Common myeloid progenitor, CD34-positive (primary cell): ENCODE results near the gene ADAMTSL5.
A peak's percentile ranks its signal among the peaks of the same experiment; 100 is the strongest.

Experiments
- CTCF ChIA-PET: fragments of 350-600 bp; sonication (Branson Sonifier 250); formaldehyde crosslinking; loops from one replicate; lab custom pipeline; 2021; ENCODE audit warnings: antibody characterized with exemption; lab: Charles Lee
- POLR2A ChIA-PET: fragments of 350-600 bp; sonication (Branson Sonifier 250); formaldehyde crosslinking; loops from one replicate; lab custom pipeline; 2021; ENCODE audit warnings: antibody characterized with exemption; lab: Charles Lee
- DNase-seq, 3 donors: peaks; one replicate each; pipeline versions ENCODE4 v3.0.0 to v3.0.0-alpha.2; 2013
- H3K27ac ChIP-seq, 2 experiments: 1 replicate in 1 of 2; 2 replicates in 1 of 2; pipeline ENCODE4 v1.7.0; 2013; ENCODE audit warnings: inconsistent platforms in 2 of 2, low read length in 2 of 2, mild to moderate bottlenecking in 2 of 2, low read depth in 1 of 2, moderate library complexity in 1 of 2; ENCODE audit not compliant: severe bottlenecking in 2 of 2, insufficient read depth in 1 of 2, poor library complexity in 1 of 2
- H3K27me3 ChIP-seq, 5 experiments: replicated peaks in 2 of 5; 1 replicate in 3 of 5; 2 replicates in 2 of 5; pipeline versions ENCODE4 v1.6.1 to v1.7.0; 2013; ENCODE audit warnings: low read length in 4 of 5, mild to moderate bottlenecking in 2 of 5, moderate library complexity in 2 of 5, inconsistent platforms in 1 of 5; ENCODE audit not compliant: insufficient read depth in 5 of 5, control insufficient read depth in 4 of 5
- H3K36me3 ChIP-seq, 4 experiments: 1 replicate in 2 of 4; 2 replicates in 2 of 4; pipeline versions ENCODE4 v1.6.1 to v1.7.0; 2013; ENCODE audit warnings: low read length in 3 of 4, control low read depth in 1 of 4, mild to moderate bottlenecking in 1 of 4; ENCODE audit not compliant: control insufficient read depth in 4 of 4, insufficient read depth in 4 of 4
- H3K4me1 ChIP-seq, 4 experiments: 1 replicate in 3 of 4; 2 replicates in 1 of 4; pipeline versions ENCODE4 v1.6.1 to v1.7.1; 2013; ENCODE audit warnings: low read length in 3 of 4, mild to moderate bottlenecking in 3 of 4, control low read depth in 1 of 4, inconsistent platforms in 1 of 4, moderate library complexity in 1 of 4; ENCODE audit not compliant: control insufficient read depth in 4 of 4, insufficient read depth in 4 of 4; ENCODE audit errors: control extremely low read depth in 1 of 4
- H3K4me3 ChIP-seq, 7 experiments: 1 replicate in 4 of 7; 2 replicates in 3 of 7; pipeline versions ENCODE4 v1.5.1 to v1.7.0; 2013; ENCODE audit warnings: mild to moderate bottlenecking in 7 of 7, low read length in 6 of 7, moderate library complexity in 6 of 7, inconsistent platforms in 2 of 7, low read depth in 2 of 7, control low read depth in 1 of 7; ENCODE audit not compliant: insufficient read depth in 4 of 7, control insufficient read depth in 1 of 7; ENCODE audit errors: extremely low read depth in 1 of 7
- H3K9me3 ChIP-seq, 5 experiments: 1 replicate in 4 of 5; 2 replicates in 1 of 5; pipeline versions ENCODE4 v1.6.1 to v1.7.1; 2013; ENCODE audit warnings: low read length in 4 of 5, mild to moderate bottlenecking in 2 of 5, inconsistent platforms in 1 of 5, low read depth in 1 of 5, moderate library complexity in 1 of 5; ENCODE audit not compliant: control insufficient read depth in 4 of 5, insufficient read depth in 2 of 5; ENCODE audit errors: control extremely low read depth in 1 of 5
- WGBS: methylation state at CpG from one replicate; pipeline ENCODE4 v1.1.5; 2013; ENCODE audit not compliant: insufficient coverage; 5-methylcytosine and 5-hydroxymethylcytosine counted together

ADAMTSL5 gene

DNA sequence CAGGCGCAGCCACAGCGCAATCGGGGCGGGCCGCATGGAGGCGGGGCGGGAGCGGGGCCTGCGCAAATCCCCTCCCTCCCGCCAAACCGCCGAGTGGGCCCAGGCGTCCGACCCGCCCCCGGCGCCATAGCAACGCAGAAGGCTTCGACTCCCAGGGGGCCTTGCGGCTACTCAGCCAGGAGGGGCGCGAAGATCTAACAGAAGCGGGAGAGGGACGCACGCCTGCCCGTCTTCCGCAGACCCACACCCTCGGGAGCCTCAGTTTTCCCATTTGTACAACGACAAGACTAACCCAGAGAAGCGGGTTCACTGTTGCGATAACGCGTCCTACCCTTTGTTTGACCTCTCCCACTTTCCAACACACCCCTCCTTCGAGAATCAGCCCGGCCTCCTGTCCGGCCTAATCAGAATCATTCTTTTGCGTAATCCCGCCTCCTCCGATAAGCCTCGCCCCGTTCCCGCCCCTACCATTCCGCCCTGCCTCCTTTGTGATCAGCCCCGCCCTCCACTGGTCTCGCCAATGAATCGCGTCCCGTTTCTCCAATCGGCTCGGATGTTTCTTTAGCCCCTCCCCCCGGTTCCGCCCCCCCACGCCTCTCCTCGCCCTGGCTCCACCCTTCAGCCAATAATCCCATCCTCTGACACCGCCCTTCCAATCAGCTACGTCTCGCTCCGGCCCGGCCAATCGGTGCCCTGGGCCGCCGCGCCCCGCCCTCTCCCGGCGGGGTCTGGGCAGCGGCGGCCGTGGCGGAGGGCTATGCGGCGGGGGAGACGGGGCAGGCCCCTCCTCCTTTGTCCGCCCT is 22.3 kb downstream of the ADAMTSL5 start, which contains the start of gene PCSK4:
PCSK4 (minus strand) TSS at position 40 of the 803 bp plus-strand sequence; CDS start at position 36, 4 bp downstream.
- CTCF ChIA-PET: interaction anchor here (2.5 kb wide), 1 partner anchor 19 kb away, joined by 6 read pairs; no protein-coding TSS in a partner anchor
- Histone ChIP-seq H3K4me1 (peaks cover 0 to 31% (median 22%) of the 10 kb centered on the region in 4 experiments), H3K27me3 (peaks cover 0 to 9% (median 8%) of the 10 kb centered on the region in 5 experiments), H3K9me3 (no peaks in the 10 kb centered on the region), H3K4me3 (peak within 1 kb of the TSS; percentile 40 to 82 (median 69)), H3K36me3 (no peaks in the 10 kb centered on the region), H3K27ac (peak within 1 kb of the TSS in 1 of 2 experiments; percentile 75)
- DNase-seq: peak; percentile 98 to 99 (median 98)
- WGBS: 0% methylated on average over 49 of the region's 74 CpGs
- POLR2A ChIA-PET: interaction anchor here (0.7 kb wide), 1 partner anchor 25 kb away, joined by 6 read pairs; no protein-coding TSS in a partner anchor

DNA sequence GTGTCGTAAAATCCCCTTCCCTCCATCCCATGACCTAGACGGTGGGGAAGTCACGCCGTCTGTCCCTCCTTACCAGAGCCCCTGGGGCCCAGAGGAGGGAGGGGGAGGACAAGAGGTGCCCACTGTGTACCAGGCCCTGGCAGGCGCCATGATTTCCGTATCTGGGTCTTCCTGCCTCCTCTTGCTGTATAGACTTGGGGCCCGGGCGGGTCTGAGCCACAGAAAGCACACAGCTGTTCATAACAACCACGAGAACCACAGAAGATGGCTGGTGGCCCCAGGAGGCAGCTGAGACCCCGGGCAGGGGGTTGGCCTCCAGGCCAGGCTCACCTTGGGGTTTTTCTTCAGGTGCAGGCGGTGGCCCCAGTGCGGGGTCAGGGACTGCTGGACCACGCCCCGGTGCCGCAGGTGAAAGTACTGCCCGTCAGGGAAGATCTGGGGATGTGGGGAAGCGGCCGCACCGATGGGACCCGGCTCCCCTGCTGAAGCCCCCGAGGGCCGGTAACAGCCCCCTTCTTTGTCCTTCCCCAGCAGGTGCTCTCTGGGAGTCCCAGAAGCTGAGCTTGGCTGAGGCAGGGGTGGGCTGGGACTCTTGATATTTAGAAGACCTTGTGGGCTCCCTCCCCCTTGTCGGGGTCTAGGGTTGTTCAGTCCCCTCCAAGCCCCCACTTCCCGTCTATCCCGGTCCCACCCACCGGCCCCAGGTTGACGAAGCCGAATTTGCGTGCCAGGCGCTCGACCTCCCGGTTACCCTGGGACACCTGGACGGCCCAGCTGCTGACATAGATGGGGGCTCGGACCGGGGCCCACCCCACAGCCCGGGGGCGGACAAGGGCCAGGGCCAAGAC is 23.1 kb downstream of the ADAMTSL5 start:
- POLR2A ChIA-PET: no interaction called here
- peak overlapping the region in 1 of 2 experiments; percentile 75 for H3K27ac ChIP-seq
- H3K36me3 ChIP-seq: no peaks in the 10 kb centered on the region
- peaks cover 0 to 31% (median 22%) of the 10 kb centered on the region in 4 experiments for H3K4me1 ChIP-seq
- H3K4me3 ChIP-seq: peak overlapping the region; percentile 24 to 82 (median 68)
- no peaks in the 10 kb centered on the region for H3K9me3 ChIP-seq
- WGBS: 19% methylated on average over 28 of the region's 37 CpGs
- H3K27me3 ChIP-seq: peaks cover 0 to 9% (median 8%) of the 10 kb centered on the region in 5 experiments
- DNase-seq: peak; percentile 40 to 88 (median 78)
- CTCF ChIA-PET: interaction anchor here (2.5 kb wide), 1 partner anchor 18 kb away, joined by 6 read pairs; no protein-coding TSS in a partner anchor

DNA sequence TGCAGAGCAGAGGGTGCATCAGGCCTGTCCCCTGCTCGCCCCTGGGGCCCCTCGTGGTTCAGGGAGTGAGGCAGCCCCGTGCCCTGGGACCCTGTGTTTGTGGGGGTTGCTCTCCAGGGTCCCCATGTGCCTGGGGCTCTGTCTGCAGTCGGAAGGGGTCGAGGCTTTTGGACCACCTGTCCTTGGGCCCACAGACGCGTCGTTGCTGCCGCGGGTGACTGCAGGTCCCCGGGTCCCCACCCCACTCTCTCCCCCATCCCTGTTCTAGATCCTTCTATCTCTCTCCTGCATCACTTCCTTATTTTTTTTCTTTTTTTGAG is 24.6 kb downstream of the ADAMTSL5 start:
- Histone ChIP-seq H3K36me3 (no peaks in the 10 kb centered on the region), H3K27ac (no peak overlapping the region), H3K27me3 (peaks cover 0 to 9% (median 8%) of the 10 kb centered on the region in 5 experiments), H3K4me1 (peaks cover 0 to 31% (median 22%) of the 10 kb centered on the region in 4 experiments), H3K9me3 (no peaks in the 10 kb centered on the region), H3K4me3 (no peak overlapping the region)
- ChIA-PET CTCF (interaction anchor here (2.5 kb wide), 1 partner anchor 17 kb away, joined by 6 read pairs; no protein-coding TSS in a partner anchor), POLR2A (no interaction called here)
- WGBS: 88% methylated on average over 11 of the region's 11 CpGs
- no peak for DNase-seq

DNA sequence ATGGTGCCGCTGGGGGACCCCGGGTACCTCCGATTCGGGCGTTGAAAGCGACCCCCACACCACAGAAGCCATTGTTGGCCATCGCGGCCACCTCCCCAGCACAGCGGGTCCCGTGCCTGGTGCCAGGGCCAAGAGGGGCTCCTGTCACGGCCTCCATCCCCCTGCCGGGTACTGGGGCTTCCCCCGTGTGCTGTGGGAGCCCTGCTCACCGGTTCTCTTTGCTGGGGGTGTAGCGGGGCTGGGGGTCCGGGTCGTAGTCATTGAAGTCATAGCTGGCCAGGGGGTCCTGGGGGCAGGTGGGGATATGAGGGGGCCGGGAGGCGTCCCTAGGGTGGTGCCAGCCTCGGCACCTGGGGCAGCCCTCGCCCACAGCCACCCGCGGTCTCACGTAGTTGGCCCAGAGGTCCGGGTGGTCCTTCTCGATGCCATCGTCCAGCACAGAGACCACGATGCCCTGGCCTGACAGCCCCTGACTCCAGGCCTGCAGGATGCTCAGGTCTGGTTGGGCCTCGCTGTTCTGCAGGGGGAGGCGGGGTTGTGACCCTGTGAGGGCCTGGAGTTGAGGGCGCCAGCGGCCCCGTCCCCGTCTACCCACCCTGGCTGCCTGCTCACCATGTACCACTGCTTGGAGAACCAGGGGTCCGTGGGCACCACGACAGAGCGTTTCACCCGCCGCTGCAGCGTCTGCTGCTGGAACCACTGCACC is 25.1 kb downstream of the ADAMTSL5 start:
- H3K36me3 ChIP-seq: no peaks in the 10 kb centered on the region
- no peak overlapping the region for H3K27ac ChIP-seq
- no peak for DNase-seq
- ChIA-PET POLR2A (no interaction called here), CTCF (interaction anchor here (2.5 kb wide), 1 partner anchor 16 kb away, joined by 6 read pairs; no protein-coding TSS in a partner anchor)
- H3K27me3 ChIP-seq: peaks cover 0 to 8% (median 5%) of the 10 kb centered on the region in 5 experiments
- no peaks in the 10 kb centered on the region for H3K9me3 ChIP-seq
- 98% methylated on average over 27 of the region's 40 CpGs for WGBS
- peaks cover 0 to 31% (median 22%) of the 10 kb centered on the region in 4 experiments for H3K4me1 ChIP-seq
- no peak overlapping the region for H3K4me3 ChIP-seq

DNA sequence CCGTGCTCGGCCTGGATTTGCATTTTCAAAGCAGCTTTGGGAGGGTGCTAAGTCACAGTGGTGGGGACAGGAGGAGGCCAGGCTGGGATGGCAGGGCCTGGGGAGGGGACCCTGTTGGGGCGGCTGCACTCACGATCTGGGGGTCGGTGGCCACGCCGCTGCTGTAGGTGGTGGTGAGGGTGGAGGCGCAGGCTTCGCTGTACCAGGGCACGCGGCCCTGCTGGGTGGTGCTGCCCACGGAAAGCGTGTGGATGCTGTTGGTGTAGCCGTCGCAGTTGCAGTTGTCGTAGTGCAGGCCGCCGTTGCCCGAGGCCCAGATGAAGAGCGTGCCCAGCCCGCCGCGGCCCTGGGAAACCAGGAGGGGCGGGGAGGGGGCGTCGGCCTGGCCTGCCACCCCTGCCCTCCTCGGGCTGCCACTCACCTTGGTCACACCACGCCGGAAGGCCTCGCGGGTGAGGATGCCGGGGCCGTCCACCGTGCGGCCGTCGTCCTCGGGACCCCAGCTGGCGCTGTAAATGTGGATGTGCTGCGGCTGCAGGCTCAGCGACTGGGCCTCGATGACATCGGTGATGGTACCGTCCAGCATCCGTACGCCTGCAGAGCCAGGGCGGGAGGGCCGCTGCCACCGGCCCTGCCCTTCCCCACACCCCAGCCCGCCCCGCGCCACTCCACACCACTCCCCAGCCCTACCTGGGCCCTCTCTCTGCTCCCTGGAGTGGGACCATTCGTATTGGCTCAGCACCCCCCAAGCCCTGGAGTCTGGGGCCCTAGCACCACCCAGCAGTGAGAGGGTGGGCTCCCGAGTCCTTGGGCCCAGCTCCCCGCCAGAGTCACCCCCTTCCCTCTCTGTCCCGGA is 25.9 kb downstream of the ADAMTSL5 start:
- no peak overlapping the region for H3K27ac ChIP-seq
- H3K4me3 ChIP-seq: no peak overlapping the region
- ChIA-PET POLR2A (no interaction called here), CTCF (no interaction called here)
- H3K36me3 ChIP-seq: no peaks in the 10 kb centered on the region
- WGBS: 97% methylated on average over 48 of the region's 56 CpGs
- H3K27me3 ChIP-seq: peaks cover 0 to 8% (median 5%) of the 10 kb centered on the region in 5 experiments
- H3K9me3 ChIP-seq: no peaks in the 10 kb centered on the region
- H3K4me1 ChIP-seq: peaks cover 0 to 31% (median 22%) of the 10 kb centered on the region in 4 experiments
- DNase-seq: no peak

DNA sequence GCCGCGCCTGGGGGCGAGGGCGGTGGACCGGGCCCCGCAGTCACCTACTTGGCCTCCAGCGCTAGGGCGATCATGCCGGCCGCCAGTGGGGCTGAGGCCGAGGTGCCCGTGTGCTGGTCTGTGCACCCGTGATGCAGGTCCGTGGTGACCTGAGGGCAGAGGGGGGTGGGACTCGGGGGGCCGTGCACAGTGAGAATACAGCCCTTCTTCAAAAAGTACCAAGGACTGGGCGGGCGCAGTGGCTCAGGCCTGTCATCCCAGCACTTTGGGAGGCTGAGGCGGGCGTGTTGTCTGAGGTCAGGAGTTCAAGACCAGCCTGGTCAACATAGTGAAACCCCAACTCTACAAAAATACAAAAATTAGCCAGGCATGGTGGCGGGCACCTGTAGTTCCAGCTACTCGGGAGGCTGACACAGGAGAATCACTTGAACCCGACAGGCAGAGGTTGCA is 28.8 kb downstream of the ADAMTSL5 start:
- H3K4me3 ChIP-seq: no peak overlapping the region
- no peaks in the 10 kb centered on the region for H3K36me3 ChIP-seq
- no peaks in the 10 kb centered on the region for H3K27me3 ChIP-seq
- H3K27ac ChIP-seq: no peak overlapping the region
- ChIA-PET POLR2A (interaction anchor here (0.6 kb wide), 1 partner anchor 155 kb away, joined by 3 read pairs; no protein-coding TSS in a partner anchor), CTCF (no interaction called here)
- WGBS: 96% methylated on average over 21 of the region's 23 CpGs
- DNase-seq: no peak
- H3K9me3 ChIP-seq: no peaks in the 10 kb centered on the region
- peaks cover 0 to 15% (median 6%) of the 10 kb centered on the region in 4 experiments for H3K4me1 ChIP-seq
